Measurements from ENCODE around the gene PLCB2.

The PLCB2 gene

DNA sequence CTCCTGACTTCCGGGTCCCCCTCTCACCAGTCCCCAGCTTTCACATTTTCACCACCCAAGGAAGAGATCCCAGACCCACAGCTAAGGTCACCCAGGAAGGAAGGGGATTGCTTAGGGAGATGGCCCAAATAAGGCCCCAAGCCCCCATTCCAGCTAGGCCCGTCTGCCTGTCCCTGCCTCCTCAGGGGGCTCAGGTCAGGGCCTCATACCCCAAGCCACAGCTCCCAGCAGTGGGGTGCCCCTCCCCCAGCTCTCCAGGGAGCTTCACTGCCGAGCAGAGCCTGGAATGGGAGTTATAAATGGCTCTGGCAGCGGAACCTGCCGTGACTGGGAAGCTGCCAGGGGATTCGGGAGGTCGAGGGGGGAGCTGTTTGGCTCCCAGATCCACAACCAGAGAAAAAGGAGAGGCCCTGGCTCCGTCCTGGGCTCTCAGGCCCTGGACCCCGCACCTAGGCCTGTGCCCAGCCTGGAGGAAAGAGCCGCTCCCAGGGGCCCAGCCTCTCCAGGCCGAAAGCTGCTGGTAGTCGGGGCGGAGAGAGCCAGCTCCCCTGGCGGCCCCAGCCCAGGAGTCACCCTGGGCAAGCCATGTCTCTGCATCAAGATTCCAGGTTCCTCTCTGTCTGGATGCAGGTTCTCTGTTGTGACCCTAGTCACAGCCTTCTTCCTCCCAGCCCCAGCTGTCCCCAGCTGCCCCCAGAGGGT, 32.5 kb upstream of the PLCB2 start:
- no peak for DNase-seq

DNA sequence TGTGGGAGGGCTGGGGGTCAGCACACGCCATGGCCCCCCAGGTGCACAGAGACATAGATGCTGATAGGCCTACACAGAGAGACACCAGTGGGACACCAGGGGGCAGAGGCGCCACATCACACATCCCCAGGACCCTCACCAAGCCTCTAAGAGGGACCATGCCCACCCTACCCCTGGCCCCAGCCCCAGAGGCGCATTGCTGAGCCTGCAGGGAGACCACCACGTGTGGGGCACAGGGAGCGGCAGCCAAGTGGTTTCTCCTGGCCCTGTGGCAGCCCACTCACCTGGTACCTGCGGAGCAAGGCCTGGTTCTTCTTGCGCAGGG, 31.8 kb upstream of the PLCB2 start:
- no peak for DNase-seq

DNA sequence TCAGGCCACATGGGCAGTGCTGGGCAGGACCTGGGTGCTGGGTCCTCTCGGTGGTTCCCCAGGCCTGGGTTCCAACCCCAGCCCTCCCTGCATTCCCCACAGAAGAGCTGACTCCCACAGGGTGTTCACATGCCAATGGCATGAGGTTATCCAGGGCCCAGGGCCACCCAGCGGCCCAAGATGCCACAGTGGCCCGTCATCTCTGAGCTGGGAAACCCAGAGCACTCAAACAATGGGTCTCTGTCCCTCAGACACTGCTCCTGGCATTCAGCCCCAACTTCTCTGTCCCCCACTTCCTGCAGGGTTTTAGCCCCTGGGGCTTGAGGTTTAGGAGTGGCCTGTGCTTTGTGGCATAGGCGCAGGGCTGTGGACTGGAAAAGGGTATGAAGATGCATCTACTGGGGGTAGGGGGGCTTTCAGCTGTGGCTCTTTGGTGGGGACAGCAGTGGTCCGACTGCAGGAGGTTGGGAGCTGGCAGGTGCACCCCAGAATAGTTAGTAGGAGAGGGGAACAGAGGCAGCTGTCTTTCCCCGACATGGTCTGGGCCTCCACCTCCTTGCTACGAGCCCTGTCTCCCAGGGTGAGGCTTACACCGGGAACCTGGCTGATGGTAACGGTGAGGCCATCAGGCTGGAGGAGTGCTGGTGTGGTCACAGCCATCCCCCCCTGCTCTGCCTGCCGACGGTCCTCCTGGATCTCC, 31.3 kb upstream of the PLCB2 start:
- no peak for DNase-seq

DNA sequence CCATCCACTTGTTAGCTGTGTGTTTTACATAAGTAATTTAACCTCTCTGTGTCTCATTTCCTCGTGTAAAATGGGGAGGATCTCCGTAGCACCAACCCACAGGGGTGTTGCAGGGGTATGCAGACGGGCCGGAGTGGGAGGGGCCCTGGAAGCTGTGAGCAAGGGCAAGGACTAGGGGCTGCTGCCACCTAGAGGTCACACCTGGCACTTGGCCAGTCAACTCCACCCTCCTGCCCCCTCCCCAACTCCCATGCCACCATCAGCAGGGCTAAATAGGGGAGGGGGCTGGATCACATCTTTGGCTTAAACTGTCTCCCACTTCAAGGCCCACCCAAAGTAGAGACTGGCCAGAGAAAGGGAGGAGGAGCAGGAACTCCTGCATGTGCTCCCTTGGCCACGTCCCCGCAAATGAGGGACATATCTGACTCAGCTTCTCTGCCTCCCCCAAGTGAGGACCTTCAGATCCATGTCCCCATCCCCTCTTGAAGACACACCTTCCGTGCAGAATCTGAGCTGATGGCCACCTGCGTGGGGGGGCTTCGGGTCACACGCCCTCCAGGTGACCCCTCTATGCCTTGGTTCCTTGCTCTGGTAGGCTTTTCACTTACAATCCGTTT, 30.4 kb upstream of the PLCB2 start:
- DNase-seq = peak; percentile 83 to 85

DNA sequence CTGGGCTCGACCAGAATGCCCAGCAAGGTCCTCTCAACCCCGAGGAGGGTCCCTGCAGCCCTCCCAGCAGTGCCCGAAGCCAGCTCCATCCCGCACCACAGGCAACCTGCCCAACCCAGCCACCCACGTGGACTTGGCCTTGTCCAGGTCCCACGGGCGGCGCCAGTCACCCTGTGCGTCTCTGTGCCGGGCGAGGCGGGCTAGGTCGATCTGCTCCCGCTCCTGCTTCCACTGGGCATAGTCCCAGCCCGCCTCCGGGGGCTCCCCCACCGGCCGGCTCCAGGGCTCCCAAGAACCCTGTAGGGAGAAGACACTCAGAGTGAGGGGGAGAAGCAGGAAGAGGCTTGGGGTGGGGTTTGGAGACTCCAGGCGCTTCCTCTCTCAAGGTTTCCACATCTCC, 29.9 kb upstream of the PLCB2 start:
- DNase-seq = no peak

DNA sequence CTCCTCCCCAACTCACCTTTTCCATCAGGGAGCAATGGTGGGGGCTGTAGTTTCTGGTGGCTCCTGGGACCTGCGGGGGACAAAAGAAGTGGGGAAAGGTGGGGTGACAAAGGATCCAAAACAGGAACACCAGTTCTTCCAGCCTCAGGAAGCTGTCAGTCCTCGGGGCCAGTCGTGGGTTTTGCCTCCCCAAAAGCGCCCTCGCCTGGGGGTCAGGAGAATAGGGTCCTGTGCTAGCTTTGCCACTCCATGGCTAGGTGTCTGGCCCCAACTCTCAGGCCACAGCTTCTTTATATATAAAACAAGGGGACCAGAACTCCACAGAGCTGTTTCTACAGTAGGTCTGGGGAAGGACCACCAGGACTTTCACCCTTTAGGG, 29.0 kb upstream of the PLCB2 start:
- DNase-seq = no peak

DNA sequence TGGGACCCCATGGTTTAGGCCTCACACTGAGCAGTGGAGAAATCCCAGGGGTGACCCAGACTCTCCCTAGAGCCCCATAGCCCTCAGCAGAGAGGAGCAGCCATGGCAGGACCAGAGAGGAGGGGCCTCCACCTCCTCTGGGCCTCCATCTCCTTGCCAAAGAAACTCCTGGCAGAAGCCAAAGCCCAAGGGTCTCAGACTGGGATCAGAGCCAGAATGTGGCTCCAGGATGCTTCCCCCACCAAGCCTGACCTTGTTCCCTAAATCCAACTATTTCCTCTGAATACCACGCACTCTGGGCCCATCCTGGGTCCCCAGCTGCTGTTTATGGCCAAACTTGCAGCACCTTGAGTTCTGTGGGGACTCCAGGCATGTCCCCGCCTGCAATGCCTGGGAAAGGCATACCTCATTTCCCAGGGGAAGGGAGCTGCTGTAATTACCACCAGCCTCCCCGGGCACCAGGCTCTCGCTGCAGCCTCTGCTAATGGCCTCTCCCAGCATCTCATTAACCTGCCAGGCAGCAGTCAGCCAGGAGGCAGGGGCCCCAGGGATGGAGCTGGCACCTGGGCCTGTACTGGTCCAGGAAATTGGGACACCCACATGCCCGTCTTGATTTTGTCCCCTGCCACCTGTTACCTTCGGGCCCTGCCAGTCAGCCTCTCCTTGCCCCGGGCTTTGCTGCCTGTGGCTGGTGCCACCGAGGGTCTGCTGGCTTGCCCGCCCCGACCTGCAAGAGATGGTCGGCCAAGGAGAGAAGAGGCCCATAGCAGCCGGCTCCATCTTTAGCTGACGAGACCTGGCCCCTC, 28.4 kb upstream of the PLCB2 start:
- no peak for DNase-seq

DNA sequence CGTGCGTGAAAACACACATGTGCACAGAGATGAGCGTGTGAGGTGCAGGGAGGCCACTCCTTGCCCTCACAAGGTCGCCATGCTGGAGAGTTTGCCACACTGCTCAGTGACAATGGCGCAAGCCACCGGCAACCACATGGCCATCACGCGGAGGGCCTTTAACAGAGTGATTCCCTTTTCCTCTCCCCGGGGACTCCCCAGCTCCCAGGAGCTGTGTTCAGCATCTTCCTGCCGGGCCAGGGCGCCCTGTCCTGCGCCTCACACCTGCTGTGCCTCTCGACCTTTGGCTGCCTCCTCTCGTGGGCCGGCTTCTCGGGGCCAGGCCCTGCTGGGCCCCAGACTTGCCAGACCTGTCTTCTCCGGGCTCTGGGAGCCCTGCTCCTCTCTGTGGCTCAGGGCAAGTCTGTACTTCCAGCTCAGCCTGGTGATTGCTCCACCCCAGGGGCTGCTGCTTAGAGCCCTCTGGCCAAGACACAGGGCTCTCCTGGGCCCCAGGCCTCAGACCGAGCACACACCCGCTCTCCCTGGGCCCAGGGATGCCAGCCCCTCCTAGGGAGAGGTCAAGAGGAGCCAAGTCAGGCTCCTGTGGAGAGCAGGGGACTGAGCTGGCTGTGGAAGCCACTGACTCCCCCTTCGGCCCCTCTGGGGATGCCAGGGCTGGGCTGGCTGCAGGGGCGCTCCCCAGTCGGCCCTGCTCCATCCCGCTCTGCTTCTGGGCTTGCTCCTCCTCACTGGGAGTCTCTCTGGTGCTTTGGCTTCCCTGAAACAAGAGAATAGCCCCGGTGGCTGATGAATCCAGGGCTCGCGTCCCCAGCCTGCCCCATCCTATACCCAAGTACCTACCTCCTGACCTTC, 27.4 kb upstream of the PLCB2 start:
- no peak for DNase-seq

DNA sequence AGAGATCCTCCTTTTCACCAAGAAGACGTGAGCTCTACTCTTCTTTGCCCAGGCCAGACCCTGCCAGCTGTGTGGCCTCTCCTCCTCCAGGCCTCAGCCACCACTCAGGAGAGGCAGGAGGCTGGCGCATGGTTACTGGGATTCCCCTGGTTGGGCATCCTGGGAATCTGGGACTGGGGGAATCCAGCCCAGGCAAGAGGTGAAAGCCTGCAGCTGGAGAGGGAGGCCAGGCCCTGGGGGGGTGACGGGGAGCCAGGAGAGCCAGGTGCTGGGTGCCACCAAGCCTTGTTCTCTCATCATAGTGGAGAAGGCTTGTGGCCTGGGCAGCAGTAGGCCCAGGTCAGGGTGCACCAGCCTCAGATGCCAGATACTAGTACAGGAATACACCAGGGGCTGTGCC, 26.8 kb upstream of the PLCB2 start:
- DNase-seq = no peak

DNA sequence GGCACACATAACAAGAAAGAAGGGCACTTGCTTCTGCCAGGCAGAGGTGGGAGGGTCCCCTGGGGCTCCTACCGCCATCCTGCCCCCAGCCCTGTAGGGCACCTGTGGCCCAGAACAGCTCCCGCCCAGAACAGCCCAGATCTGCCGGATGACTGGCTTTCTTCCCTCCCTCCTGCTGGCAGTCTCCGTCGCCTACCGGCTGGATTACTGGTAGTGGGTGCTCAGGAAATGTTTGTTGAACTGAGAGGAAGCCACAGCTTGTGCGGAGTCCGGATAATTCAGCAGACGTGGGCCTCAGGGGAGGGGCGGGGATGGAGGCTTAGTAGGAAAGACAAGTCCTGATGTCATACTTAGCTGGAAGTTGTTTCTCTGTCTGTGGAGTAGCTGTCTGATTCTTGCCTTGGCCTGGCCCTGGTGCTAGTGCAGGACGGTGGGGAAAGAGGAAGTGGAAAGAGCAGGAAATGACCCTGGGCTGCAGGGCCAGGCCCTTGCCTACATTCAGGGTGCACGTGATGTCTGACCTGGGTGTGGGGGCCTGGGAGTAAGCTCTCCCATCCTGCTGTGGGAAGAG, 26.3 kb upstream of the PLCB2 start:
- peak; percentile 20 to 42 for DNase-seq

DNA sequence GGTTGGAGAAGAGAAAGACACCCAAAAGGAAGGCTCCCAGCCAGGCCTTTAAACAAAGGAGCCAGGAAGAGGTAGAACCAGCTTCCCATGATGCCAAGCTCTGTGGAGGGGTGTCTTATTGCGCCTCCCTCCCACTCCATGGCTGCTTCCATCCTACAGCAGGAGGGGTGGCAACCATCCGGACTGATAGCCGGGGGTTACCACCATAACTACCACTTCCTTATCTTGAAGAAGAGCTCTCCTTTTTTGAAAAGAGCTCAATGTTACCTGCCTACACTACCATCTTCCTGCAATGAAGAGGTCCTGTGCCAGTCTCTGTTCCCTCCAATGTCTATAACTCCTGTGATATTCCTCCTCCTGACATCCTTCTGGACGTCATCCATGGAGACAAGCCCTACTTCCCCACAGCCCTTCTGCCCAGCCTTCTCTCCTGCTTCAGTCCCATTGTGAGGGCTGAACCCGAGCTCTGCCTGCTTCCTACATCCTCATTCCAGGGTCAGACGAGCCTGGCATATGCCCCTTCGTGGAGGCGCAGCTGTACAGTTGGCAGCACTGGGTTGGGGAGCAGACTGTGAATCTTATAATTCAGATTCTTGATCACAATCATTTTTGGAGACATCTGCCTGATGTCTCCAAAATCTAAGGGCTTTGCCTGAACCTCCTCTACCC, 24.5 kb upstream of the PLCB2 start:
- DNase-seq = no peak

DNA sequence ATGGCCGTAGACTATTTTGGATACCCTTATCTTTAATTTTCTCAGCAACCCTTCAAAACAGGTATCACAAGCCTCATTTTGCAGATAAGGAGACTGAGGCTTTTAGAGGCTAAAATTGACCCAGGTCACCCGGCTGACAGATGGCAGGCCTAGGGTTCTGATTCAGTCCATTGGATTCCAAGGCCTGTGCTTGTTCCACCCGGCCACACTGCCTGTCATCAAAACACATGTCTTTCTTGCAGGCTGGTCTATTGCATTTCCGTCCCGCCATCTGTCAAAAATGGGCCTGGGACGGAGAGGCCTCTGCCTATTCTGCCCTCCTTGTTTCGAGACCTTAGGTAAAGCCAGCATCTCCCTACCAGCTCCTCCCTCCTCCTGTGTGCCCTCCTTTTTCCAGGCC, 23.9 kb upstream of the PLCB2 start:
- no peak for DNase-seq

DNA sequence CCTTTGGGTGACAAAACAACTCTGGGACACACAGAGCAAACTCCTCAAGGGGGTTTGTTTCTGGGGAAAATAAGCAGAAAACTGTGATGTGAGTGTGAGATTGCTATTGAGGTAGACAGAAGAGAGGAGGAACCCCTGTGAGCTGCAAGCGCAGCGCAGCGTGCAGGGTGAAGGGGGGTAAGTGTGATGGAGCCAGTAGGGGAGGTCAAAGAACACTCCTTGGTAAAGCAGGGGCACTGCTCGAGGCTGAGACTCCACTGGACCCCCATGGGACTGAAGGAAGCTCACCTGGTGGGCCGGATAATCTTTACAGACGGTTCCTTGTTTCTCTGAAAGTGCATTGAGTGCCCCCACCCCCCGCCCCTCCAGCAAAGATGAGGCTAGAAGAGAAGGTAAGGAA, 23.3 kb upstream of the PLCB2 start:
- DNase-seq = no peak

DNA sequence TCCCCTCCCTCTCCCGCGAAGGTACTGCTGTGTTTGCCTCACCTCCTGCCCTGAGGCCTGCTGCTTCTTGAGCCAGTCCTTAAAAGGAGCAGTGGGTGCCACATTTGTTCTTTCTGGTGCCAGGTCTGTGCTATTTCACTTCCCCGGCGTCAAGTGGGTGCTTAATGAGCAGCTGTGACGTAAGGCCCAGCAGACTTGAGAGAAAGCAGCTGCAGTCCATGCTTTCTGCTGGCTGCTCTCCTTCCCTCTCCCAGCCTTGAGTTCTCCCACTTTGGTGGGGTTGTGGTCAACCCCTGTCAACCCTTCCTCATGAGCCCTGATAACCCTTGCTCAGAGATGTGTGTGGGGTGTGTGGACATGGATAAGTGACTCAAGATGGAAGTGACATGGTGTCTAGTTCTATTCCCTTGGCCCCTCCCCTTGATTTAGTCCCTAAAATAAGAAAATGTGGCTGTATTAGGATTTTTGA, 22.7 kb upstream of the PLCB2 start:
- DNase-seq = no peak

DNA sequence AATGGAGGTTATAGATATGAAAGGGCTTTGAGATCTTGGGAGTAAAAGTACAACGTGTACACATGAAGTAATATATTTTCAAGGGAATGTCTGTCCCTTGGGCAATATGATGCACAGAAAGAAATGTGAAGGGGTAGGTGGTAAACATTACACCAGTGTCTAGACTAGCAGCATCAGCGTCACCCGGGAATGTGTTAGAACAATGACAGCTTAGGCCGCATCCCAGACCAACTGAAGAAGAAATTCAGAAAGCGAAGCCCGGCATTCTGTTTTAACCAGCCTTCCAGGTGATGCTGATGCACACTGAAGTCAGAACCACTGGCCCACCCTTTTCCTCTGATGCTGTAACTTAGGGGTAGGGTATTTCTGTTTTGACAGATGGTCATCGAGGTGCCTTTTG, 22.1 kb upstream of the PLCB2 start:
- no peak for DNase-seq

DNA sequence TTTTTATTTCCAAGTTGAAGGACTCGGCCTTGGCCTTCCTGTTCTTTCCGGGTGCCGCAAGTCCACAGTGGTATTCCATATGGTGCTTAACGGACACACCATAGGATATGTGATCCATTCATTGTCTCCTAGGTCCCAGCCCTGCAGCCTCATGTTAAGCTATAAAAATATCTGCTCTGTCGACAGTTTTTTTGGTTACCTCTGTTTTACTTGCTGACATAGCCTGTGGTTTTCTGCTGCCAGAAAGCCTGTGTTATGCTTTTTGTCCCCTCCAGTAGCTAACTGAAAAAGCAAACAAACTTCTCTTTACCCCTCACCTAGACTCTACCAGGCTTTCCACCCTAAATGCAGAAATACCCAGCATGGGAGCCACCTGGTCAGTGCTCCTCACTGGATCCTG, 21.0 kb upstream of the PLCB2 start:
- DNase-seq = no peak

DNA sequence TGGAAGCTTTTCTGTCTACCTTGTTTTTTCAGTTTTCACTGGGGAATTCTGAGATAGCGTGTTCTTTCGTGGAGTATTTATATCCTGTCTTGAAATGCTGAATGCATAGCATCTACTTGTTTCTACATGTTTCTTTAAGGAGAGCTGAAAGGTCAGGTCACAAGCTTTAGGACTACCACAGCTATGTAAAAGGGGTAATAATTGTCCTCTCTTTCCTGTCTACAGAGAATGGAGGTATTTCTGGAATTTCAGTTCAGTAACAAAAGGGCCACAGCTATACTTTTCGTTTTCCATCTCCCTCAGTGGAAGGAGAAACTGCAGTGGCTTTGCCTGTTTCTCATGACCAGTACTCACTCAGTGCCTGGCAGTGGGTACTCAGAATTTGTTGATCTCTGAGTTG, 20.4 kb upstream of the PLCB2 start:
- no peak for DNase-seq

DNA sequence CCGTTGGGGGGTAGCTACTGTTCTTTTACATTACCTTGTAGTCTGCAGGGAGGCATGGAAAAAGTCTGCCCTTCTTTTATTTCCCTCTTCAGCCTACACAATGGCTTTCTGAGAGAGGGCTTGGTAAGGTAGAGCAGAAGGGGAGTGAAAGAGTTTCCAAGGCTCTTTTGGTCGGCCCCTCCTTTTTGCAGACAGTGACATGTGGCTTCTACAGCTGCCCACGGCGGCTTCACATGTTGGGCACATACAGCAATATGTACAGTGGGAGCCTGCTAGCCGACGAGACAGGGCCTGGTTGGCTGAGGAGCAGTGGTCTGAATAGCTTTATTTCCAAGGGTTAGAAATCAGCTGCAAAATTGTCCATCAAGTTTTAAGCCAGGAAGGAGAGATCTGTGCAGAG, 19.7 kb upstream of the PLCB2 start:
- DNase-seq = no peak

DNA sequence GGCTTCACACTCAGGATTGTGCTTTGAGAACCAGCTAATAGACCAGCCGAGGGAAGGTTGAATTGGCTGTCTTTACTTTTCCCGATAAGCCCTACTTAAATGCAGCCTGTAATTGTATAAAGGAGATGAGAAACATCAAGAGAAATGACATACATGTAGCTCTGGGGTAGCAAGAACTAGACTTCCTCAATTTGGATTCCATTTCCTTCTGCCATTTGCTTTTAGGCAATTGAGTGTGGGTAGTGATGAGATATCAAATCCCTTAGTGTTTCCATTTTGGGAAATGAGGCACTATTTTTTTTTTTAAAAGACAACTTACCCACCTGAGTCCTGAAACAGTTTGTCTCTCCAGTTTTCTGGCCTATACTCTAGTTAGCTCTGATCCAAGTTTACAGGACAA, 18.0 kb upstream of the PLCB2 start:
- DNase-seq = no peak

DNA sequence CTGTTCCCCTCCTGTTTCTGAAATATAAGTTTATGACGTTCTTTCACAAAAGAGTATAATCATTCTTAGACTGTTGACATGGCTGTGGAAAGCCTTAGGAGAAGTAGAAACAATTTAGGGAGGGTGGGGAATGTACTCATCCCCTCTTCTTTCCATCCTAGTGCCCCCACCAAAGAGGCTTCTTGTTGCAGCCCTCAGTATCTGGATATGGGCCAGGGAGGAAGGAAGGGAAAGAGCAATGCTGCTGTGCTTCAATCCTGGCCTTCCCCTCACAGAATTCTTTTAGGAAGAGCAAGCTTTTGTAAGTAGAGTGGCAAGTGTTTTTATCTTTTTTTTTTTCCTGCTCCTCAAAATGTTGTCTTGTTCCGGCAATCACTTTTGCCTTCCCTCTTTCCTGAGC, 17.5 kb upstream of the PLCB2 start:
- no peak for DNase-seq

All from activated CD4-positive, alpha-beta T cell treated with anti-CD3 and anti-CD28 coated beads, Interleukin-2, amount 50 U/mL, for 48 hours (primary cell).